ENCODE data around the gene RAD21L1.
"Not testable (repeated sequence)": the region's sequence is repeated elsewhere in the genome, so short reads cannot be mapped to it uniquely, and the experiment has no call there.

Gene RAD21L1

GRCh38 chr20:1202762-1203504 lies 22.9 kb upstream of the RAD21L1 start, which contains the start of gene C20orf202:
C20orf202 (plus strand) TSS chr20:1203454; CDS start chr20:1203586, 132 bp downstream.
- DNase-seq, result no peak

- DNase-seq, result no peak
Measured at GRCh38 chr20:1203630-1204029, 22.2 kb upstream of the RAD21L1 start.

GRCh38 chr20:1204113-1204512 lies 21.7 kb upstream of the RAD21L1 start:
- no peak for DNase-seq

DNA sequence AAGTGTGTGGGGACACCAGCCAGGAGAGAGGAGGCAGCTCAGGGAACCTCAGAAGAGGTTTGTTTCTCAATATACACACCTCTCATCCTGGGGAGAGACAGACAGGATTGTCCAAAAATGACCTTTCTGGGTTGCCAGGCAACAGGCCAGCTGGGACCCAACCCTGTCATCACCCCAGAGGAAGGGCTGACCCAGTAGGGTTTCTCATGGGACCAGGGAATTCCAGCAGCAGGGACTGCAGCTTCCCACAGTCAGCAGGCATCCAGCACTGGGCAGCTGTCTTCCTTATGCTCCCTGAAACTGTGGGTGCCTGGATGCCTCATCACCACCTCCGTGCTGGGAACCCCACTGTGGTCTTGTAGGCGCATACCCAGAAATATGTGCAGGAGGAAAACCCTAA lies 21.3 kb upstream of the RAD21L1 start:
- no peak for DNase-seq

GRCh38 chr20:1205802-1206201 lies 20.0 kb upstream of the RAD21L1 start:
- DNase-seq, result no peak

GRCh38 chr20:1206366-1207148 lies 19.3 kb upstream of the RAD21L1 start:
- no peak for DNase-seq

GRCh38 chr20:1207293-1207878 lies 18.5 kb upstream of the RAD21L1 start:
- DNase-seq, result no peak

DNA sequence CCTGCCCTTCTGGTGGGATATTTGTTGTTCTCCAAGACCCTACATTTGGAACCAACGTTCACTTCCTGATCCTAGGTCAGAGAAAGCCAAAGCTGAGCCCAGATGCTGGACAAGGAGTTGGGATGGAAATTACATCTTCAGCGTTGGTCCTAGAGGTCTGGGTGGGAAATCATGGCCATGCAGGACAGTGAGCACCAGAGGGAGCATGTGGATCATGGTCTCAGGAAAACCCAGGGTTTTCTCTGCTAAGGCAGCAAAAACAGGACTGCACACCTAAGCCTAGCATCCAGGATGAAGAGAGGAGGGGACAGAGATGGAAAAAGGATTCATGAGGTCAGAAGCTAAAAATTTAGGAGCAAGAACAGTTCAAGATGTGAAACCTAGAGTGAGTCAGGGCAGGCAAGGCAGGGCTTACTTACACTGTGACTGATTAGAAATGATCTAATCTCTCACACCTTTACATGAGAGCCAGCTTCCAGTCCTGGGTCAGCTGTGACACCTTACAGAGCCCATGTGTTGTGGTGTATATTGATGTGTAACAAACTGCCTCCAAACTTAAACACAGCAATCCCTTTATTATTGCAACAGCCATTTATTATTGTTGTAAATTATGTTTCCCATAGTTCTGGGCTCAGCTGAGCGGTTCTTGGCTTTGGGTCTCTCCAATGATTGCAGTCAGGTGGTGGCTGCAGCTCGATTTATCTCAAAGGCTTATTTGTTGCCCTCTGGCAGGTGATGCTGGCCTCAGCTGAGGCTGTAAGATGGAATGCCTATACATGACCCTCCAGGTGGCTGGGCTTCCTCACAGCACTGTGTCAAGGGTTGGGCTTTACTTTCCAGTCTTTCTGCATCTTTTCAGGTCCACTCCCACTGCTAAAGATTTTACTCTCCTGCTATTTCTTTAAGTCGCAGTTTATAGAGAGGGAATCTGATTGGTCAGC lies 16.1 kb upstream of the RAD21L1 start:
- no peak for DNase-seq

DNA sequence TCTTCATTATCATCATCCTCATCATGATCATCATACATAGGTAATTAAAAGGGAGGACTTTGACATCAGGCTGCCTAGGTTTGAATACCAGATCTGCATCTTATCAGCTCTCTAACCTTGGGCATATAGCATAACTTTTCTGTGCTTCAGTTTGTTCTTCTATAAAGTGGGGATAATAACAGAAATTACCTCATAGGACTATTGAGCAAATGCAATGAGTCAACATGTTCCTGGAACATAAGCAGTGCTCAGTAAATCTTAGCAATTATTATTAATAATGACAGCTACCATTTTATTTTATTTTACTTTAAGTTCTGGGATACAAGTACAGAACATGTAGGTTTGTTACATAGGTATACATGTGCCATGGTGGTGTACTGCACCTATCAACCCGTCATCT lies 15.3 kb upstream of the RAD21L1 start:
- no peak for DNase-seq

- no peak for DNase-seq
Measured at GRCh38 chr20:1212023-1212422, 13.8 kb upstream of the RAD21L1 start.

DNA sequence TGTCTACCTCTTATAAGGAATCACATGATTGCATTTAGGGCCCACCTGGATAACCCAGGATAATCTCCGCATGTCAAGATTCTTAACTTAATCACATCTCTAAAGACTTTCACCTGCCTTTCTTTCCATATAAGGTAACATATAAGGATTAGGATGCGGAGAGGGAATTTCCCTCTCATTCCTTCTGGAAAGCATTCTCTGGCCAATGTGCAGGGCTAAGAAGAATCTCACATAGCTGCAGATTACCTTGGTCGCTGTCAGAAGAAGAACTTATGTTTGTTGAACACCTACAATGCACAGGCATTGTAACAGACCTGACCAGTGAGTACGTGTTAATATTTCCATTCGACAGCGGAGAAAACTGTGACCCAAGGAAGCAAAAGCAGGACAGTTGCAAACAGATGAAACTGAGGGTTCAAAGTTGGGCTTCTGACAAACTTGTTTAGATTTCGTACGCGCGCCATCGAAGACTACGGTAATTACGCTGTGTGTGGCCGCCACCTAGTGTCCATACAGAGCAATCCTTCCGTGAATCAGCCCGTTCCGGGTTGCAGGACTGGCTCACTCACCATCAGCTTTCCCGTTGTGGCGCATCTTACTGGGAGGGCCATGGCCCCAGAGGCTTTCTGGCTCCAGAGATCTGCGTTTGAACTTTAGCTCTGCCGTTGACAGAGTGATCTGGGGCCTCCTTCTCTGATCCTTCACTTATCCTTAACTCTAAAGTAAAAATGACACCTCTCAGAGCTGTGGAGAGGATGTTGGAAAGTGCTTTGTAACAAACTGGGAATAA lies 13.0 kb upstream of the RAD21L1 start:
- DNase-seq, result peak; percentile 23

DNA sequence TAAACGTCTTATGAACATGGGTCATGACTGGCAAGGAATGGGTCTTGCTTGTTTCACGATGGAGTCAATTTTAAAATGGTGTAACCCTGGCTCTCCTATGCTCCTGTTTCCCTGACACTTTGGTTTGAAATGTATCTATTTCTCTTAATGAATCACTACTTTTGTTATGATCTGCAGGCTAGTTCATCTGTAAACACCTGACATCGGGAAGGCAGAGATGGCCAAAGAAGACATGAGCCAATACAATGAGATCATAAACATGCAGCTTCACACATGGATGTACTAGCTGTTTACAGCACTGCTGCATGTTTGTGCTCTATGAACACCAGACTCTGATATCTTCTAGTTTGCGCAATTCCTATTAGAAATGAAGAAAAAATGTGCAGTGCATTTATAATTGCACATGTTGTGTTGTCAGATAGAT lies 11.0 kb upstream of the RAD21L1 start:
- no peak for DNase-seq

- DNase-seq, result no peak
Measured at GRCh38 chr20:1215386-1216170, 10.3 kb upstream of the RAD21L1 start.

- DNase-seq, result not testable (repeated sequence)
Measured at GRCh38 chr20:1216527-1217427, 9.1 kb upstream of the RAD21L1 start.

DNA sequence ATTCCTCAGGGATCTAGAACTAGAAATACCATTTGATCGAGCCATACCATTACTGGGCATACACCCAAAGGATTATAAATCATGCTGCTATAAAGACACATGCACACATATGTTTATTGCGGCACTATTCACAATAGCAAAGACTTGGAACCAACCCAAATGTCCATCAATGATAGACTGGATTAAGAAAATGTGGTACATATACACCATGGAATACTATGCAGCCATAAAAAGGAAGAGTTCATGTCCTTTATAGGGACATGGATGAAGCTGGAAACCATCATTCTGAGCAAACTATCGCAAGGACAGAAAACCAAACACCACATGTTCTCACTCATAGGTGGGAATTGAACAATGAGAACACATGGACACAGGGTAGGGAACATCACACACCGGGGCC lies 3.1 kb upstream of the RAD21L1 start:
- not testable (repeated sequence) for DNase-seq

- no peak for DNase-seq
Measured at GRCh38 chr20:1224205-1224890, 1.5 kb upstream of the RAD21L1 start.

- DNase-seq, result no peak
Measured at GRCh38 chr20:1225263-1225782, 521 bp upstream of the RAD21L1 start.

GRCh38 chr20:1229541-1229940 lies 3.7 kb downstream of the RAD21L1 start:
- no peak for DNase-seq

Data from NCI-H2029 treated with DMSO at 0.1 percent for 48 hours (cell line).